Dedifferentiated amniotic fluid mesenchymal stem cell (primary cell): Measurements from ENCODE around the gene GLE1.

Source experiments
- DNase-seq: peaks from one replicate; pipeline ENCODE4 v3.0.0-alpha.2; 2016; ENCODE audit errors: extremely low spot score

Gene GLE1, protein sequence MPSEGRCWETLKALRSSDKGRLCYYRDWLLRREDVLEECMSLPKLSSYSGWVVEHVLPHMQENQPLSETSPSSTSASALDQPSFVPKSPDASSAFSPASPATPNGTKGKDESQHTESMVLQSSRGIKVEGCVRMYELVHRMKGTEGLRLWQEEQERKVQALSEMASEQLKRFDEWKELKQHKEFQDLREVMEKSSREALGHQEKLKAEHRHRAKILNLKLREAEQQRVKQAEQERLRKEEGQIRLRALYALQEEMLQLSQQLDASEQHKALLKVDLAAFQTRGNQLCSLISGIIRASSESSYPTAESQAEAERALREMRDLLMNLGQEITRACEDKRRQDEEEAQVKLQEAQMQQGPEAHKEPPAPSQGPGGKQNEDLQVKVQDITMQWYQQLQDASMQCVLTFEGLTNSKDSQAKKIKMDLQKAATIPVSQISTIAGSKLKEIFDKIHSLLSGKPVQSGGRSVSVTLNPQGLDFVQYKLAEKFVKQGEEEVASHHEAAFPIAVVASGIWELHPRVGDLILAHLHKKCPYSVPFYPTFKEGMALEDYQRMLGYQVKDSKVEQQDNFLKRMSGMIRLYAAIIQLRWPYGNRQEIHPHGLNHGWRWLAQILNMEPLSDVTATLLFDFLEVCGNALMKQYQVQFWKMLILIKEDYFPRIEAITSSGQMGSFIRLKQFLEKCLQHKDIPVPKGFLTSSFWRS

DNA sequence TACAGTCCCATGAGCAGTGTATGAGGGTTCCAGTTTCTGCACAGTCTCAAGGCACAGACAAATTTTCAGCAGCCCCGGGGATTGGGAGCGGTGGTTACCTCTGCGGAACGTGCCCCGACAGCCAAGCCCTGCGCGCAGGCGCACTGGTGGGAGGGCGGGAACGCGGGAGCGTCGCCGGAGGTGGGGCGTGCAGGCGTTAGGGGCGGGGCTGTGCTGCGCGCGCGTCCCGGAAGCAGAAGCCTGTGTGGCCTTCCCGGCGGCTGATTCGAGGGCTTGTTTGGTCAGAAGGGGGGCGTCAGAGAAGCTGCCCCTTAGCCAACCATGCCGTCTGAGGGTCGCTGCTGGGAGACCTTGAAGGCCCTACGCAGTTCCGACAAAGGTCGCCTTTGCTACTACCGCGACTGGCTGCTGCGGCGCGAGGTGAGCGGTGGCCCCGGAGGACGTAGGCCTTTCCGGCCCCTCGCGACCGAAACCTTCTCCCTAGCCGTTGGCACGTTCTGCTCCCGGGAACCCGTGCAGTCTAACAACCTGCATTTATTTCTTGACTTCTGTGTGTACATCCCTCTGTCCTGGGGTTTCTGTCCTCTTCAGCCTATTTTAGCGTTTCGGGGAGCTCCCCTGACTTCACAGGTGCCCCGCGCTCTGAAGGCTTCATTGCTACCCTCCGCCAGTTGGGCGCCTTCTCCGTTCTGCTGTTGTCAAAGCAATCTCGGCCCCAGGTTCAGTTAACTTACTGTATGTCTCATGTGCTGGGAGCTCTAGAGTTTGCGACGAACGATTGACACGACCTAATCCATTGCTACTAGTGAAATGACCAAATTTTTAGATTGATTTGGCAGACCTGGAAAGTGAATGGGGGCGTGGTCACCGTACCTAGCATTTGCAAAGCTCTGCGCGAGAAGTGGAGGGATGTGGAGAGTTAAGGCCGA is at the start of gene GLE1:
Gene GLE1, plus strand, starts transcription at position 235 of the 929 bp plus-strand sequence. Its CDS starts 87 bp downstream, at position 322.
- DNase-seq = peak; percentile 77

DNA sequence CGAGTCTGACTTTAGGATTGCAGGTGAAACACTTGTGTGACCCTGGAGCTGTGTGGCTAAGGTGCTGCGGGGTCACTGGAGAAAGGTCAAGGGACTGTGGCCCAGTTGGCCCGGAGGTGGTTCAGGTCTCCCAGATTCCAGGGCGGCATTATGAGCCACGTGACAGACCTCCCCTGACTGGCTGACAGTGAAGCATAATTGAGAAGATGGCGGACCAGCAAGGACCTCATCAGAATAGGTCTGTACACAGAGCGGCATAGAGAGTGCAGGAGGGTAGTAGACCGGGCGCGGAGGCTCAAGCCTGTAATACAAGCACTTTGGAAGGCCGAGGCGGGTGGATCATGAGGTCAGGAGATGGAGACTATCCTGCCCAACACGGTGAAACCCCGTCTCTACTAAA is 49.5 kb upstream of the GLE1 start:
- no peak for DNase-seq

DNA sequence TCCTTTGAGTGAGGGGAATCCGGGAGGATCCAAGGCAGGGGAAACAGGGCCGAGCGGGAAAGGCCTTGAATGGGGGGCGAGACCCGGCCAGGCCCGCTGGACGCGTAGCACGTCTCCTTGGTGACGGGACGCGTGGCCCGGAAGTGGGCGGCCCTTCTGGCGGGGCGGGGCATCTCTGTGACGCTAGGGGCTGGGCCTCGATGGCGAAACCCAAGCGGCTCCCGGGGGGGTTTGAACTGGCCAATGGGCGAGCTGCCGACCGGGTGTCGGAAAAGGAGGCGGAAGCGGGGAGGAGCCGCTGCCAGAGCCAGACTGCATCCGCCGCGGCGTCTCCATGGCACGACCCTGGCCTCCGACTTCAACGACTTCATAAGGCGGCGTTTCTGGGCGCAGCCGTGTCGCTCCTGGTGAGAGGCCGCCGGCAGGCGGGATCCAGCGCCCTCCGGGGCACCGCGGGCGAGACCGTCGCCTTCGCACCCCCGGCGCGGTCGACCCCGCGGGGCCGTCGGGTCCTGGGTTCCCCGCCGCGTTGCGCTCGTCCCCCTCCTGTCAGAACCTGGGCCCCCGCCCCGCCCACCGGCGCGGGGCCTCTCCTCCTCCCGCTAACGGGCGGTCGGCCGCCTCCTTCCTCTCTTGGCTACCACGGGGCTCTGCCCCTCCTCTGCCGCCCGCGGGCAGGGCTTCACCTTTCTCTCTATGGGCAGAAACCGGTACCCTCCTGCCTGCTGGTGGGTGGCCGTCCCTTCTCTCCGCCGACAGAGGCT is 48.5 kb upstream of the GLE1 start, which contains the start of gene ODF2:
Gene ODF2, plus strand, starts transcription at position 158 of the 764 bp plus-strand sequence. Its CDS starts 86 bp downstream, at position 244.
- DNase-seq = peak; percentile 97

DNA sequence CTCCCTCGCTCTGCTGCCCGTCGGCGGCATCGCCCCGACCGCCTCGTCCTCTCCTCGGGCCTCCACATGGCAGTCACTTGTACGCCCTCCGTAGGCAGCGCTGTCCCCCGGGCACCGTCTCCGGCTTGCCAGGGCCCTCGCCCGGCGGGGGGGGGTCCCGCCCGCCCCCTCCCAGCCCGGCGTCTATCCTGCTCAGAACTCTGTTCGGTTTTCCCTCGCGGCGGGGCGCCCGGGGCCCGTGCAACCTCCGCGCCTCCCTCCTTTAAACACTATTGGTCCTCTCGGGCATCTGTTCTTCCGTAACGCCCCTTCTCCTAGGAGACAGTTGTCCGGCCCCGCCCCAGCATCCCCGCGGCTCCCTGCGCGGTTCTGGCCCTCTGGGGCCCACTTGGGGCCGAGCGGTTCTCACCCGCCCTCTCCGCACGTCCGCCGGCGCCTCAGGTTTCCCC is 47.9 kb upstream of the GLE1 start:
- DNase-seq = peak; percentile 60

DNA sequence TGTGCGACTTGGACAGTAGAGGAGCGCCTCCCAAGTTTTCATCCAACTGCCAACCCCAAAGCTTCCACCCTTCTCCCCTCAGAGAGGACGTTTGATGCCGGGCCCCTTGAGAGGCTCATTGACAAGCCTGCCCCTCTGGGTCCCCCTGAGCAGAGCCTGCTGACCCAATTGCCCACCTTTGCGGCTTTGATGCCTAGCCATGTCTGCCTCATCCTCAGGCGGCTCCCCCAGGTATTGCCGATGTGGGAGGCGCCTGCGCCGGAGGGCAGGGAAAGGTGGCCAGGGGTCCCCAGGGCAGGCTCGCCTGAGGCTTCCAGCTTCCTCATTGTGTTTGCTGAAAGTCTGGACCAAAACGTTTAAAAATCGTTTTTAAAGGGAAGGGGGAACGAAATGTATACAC is 47.3 kb upstream of the GLE1 start:
- DNase-seq = no peak

DNA sequence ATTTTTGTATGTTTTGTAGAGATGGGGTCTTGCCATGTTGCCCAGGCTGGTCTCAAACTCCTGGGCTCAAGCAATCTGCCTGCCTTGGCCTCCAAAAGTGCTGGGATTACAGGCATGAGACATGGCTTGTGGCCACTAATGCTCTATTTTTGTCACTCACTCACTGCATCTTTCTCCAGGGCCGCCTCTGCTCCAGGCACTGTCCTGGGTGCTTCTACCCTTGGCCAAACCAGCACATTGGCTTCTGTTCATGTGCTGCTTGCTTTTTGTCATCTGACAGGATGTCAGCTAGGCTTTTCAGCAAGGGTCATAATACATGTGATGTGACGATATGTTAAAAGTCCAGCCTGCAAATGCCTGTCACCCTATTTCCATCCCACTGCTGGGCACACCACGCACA is 45.5 kb upstream of the GLE1 start:
- DNase-seq = no peak

DNA sequence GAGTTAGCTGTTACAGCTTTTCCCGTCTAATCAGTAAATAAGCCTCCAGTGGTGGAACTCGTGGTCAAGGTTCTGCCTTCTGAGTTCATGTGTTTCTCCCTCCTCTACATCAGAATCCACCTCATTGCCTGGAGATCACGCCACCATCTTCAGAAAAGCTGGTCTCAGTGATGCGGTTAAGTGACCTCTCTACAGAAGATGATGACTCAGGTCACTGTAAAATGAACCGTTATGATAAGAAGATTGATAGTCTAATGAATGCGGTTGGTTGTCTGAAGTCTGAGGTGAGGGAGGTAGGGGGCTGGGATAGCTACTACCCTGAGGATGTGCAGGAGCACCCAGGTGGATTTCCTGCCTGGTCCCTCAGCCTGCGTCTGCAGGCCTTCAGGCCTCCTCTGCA is 35.4 kb upstream of the GLE1 start:
- DNase-seq = no peak

DNA sequence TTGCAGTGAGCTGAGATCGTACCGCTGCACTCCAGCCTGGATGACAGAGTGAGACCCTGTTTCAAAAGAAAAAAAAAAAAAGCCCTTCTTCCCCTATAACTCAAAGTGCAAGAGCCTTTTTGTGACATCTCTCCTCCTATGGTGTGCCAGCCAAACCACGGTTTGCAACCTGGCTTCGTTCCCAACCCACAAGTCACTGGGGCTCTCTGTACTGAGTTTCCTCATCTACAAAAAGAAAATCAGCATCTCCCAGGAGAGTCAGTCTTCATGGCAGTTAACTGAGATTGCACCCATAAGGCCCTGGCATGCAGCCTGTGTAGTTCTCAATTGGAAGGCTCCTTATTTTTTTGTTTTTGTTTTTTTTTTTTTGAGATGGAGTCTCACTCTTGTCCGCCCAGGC is 34.0 kb upstream of the GLE1 start:
- peak; percentile 34 for DNase-seq

DNA sequence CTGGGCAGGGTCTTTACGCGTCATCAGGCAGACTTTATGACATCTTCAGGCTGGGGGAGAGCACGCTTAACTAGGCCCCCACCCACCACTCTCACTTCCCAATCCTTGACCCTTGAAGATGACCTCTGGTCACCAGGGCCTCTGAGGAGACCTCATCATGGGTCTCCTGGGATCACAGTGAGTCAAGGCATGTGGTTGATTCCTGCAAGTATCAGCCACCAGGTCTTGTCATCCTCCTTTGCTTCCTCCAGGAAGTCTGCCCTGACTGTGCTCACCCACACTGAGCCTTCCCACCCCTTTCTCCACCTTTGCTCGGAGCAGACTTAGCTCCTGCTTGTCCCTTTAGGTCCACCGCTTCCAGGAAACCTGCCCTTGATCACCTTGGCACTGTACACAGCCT is 31.4 kb upstream of the GLE1 start:
- DNase-seq = no peak

DNA sequence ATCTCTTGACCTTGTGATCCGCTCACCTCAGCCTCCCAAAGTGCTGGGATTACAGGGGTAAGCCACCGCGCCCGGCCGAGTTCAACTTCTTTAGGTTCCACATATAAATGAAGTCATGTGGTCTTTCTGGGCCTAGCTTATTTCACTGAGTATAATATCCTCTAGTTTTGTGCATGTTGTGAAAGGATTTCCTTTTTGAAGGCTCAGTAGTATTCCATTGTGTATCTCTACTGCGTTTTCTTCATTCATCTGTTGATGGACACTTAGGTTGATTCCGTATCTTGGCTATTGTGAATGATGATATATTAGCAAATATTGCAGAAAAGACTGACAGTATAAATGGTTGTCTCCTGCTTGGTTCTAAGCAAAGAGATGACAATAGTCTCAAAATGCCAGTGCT is 28.7 kb upstream of the GLE1 start:
- no peak for DNase-seq

DNA sequence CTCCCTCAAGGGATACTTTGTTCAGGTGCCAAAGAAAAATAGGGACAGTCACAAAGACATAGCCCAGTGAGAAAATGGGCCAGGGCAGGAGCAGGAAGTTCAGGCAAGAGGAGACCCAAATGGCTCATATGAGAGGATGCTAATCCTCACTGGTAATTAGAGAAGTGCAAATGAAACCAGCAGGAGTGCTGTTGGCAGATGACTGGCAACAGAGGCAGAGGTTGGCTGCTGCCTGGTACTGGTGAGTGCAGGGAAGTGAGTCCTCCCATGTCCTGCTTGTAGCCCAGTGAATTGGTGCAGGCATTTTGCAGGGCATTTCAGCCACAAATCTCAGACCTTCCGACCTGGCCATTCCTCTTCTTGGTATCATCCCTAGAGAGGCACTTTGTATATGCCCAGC is 25.3 kb upstream of the GLE1 start:
- no peak for DNase-seq

DNA sequence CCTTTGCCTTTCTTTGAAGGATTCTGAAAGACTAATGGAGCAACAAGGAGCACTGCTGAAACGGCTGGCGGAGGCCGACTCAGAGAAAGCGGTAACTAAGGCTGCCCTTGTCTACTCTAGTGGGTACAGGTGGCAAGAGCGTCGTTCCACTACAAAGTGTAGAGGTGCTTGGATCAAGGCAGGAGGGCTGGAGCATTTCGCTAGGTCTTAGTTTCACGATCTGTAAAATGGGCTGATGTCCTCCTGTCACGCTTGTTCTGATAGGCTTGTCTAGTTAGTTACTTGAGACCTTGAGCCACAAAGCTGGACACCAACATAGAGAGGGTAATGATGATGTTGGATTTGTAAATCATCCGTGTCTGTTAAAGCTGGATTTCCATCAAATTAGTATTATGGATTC is 23.0 kb upstream of the GLE1 start:
- no peak for DNase-seq

DNA sequence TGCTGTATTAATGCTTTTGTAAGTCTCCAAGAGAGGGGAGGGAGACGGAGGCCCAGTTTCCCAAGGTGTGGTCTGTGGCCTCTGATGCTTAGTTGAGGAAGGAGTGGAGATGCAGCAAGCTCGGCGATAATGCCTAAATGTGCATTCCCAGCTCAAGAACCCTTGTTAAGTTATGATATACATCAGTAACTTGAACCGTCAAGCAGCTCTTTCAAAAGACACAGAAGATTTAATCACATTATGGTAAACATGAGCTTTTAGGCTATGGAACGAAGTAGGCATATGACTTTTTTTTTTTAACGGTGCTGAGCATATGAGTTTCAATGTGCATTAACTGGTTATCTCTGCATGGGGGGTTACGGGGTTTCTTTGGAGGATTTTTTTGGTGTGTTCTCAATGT is 22.3 kb upstream of the GLE1 start:
- no peak for DNase-seq

DNA sequence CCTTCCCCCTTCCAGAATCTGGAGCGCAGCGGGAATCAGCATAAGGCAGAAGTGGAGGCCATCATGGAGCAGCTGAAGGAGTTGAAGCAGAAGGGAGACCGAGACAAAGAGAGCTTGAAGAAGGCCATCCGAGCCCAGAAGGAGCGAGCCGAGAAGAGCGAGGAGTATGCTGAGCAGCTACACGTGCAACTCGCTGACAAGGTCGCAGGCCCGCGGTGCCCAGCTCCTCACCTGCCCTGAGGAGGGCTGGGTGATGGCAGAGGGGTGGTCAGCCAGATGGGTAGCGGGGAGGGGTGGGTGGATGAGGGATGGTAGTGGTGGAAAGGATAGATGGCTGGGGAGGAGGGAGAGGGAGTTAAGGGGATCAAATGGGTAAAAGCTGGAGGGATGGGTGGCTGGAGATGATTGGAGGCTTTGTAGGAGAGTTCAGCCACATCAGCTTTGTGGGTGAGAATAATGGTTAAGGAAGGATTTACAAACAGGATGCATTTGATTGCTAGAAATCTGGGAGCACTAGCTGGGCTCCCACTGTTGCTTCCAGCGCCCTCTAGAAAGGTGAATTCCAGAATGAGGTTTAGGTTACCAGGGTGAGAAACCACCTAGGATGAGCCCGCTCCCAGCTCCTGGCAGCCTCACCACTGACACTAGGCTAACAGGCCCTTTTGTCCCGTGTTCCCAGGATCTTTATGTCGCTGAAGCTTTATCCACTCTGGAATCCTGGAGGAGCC is 19.7 kb upstream of the GLE1 start:
- no peak for DNase-seq

DNA sequence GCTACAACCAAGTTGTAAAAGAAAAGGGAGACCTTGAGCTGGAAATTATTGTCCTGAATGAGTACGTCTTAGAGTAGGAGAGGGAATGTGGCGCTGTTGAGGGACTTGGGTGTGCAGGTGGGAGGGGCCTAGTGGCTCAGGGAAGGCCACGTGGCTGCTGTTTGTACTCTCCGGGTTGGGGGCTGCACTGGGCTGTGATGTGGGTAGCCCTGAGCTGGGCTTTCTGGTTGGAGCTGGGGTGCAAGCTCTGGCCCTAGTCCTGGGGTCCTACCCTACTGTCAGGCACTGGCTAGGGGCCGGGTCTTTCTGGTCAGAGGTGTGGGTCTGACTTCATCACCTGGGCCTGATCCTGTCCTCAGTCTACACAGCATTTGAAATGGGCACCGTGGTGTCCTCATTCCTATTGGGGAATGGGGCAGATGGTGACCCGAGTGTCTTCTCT is 19.1 kb upstream of the GLE1 start:
- no peak for DNase-seq

DNA sequence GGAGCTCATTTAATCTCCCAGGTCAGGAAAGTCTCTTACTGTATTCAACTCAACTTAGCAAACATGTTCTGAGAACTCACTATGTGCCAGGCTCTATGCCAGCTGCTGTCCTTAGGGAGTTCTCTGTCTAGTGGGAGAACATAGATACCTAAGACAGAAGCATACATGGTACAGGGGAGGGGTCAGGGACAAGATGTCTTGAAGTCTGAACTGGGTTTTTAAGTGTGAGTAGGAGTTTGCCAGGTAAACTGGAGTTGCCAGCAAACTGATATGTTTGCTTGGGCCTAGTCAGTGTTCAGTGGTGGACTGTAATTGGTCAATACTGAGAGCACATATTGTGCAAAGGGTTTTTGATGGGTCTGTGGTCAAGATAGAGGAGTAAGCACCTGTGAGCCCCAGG is 18.3 kb upstream of the GLE1 start:
- no peak for DNase-seq

DNA sequence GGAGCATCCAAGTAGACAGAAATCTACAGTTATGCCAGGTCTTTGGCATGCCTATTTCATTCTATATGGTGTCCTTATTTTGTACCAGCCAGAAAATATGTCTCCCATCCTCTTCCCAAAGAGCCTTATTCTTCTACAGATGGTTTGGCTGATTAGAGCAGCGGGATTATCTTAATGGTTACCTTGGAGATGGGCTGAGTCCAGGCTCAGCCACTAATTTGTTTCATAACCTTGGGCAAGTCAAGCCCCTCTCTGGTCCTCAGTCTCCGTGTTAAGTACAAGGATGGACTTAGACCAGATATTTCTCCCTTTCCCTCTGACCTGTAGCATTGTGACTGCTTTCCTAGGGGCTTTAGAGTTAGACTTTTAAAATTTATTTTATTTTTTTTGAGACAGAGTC is 11.1 kb upstream of the GLE1 start:
- no peak for DNase-seq

DNA sequence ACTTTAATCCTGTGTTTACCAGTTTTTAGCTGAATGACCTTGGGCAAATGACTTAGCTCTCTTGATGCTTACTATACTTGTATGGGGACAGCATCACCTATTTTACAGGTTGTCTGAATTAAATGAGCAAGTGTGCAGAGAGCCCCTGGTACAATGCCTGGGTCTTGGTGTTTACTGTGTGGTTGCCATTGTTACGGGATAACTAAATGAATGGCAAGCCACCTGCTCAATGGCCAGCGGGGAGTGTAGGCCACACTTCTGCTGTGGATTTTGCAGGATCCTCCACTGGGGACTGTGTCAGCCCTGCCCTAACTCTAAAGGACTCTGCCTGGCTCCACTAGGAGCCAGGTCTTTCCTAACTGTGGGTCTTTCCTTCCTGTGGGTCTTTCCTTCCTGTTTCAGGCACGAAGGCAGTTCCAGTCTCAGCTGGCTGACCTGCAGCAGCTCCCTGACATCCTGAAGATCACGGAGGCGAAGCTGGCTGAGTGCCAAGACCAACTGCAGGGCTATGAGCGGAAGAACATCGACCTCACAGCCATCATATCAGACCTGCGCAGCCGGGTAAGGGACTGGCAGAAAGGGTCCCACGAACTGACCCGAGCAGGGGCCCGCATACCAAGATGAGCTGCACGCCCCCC is 10.3 kb upstream of the GLE1 start:
- DNase-seq = no peak

DNA sequence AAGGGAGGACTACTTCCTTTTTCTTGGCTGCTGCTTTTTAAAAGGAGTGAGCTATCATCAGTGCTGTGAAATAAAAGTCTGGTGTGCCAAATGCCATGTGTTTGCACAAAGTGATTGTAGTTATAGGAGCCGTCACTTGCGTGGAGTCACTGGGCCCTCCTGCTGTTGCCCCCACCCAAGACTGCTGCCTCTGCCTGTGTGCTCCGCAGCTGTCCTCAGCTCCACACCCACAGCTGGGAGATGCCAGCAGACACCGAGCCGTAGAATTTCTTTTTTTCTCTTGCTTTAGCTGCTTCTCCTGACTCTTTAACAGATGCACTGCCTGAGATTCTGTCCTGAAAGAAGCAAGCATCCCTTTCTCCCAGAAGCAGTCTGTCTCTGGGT is 9.8 kb upstream of the GLE1 start:
- no peak for DNase-seq

DNA sequence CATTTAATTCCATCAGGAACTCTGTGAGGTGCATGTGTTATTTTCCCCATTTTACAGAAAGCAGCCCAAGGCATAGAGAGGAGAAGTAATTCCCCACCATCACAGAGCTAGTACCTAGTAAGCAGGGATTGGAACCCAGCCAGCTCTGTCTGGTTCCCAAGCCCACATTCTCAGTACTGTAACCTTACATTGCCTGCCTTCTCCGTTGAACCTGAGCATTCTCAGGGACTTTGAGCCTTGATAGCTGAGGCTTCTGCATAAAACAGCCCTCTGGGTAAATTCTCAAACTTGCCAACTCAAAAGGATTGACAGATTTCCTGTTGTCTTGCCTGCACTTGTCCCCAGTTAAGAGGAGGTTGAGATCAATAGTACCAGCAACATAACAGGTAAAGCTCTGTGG is 9.2 kb upstream of the GLE1 start:
- no peak for DNase-seq
